Cardiac muscle cell (in vitro differentiated cells and primary cell): Measurements from ENCODE around the gene CXCL17. TPM values are rescaled to one million over a fixed set of nuclear protein-coding genes. Genes with fewer than 3 reads are reported as not detected.

ENCODE experiments used
- DNase-seq, 2 donors: peaks; one replicate each; pipeline versions ENCODE4 v3.0.0 to v3.0.0-alpha.2; 2010 to 2017; ENCODE audit warnings: low read depth in 1 of 2, low spot score in 1 of 2
- H3K27ac ChIP-seq: fragments of 200-600 bp; sonication (generic); 2 replicates; pipeline ENCODE4 v1.5.1; 2016
- H3K27me3 ChIP-seq: fragments of 200-600 bp; sonication (generic); 2 replicates; pipeline ENCODE4 v1.6.0; 2016; ENCODE audit warnings: control low read depth
- H3K36me3 ChIP-seq: fragments of 200-600 bp; sonication (generic); 2 replicates; pipeline ENCODE4 v1.5.1; 2016; ENCODE audit warnings: control low read depth
- H3K4me1 ChIP-seq: fragments of 200-600 bp; sonication (generic); 2 replicates; pipeline ENCODE4 v1.8.1; 2017; ENCODE audit warnings: low read depth, mild to moderate bottlenecking, mixed run types
- H3K4me3 ChIP-seq: fragments of 200-600 bp; sonication (generic); 2 replicates; pipeline ENCODE4 v1.5.1; 2016; ENCODE audit warnings: mild to moderate bottlenecking
- H3K9me3 ChIP-seq: fragments of 200-600 bp; sonication (generic); 2 replicates; pipeline ENCODE4 v1.5.1; 2017; ENCODE audit warnings: low read depth, mild to moderate bottlenecking, control low read depth
- polyA plus RNA-seq: library from polyadenylated mRNA; unstranded; fragments of >200 nt; fragmentation: Nextera tagmentation; extraction: Ambion mirVana; gene quantifications from 2 replicates; pipeline ENCODE4 v1.2.1, GENCODE V29; 2016
- total RNA-seq: library from RNA; depleted of rRNA; stranded (reverse); fragments of >200 nt; gene quantifications from 2 replicates; pipeline ENCODE4 v1.2.3, GENCODE V29; 2016
- TF ChIP-seq, protein P1 (sequence below): IDR thresholded peaks from 2 replicates; pipeline ENCODE4 v1.5.1; 2012; ENCODE audit warnings: low read depth, mild to moderate bottlenecking, low read length

The CXCL17 gene
- total and polyA plus RNA-seq, 2 experiments from 2014 or later: 1.1 TPM; not detected in 1

DNA sequence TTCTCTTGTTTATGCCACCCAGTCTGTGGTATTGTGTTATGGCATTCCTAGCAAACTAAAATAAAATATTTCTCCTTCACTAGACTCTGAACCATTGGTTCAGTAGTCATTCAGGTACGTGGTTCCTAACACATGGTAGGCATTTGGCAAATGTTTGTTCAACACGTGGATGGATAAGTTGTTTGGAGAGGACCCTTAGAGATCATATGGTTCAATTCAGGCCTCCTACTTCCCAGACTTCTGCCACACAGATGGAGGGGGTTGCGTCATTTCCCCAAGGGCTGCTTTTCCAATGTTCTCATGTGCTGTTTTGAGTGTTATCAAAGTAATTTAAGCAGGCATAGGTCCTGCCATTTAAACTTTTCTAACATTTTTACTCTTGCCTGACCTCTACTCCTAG, 6.7 kb downstream of the CXCL17 start:
- DNase-seq: peak in 1 of 2 donors; percentile 69
- H3K36me3 ChIP-seq: no peaks in the 10 kb centered on the region
- no peak overlapping the region for H3K4me3 ChIP-seq
- TF ChIP-seq, protein P1, sequence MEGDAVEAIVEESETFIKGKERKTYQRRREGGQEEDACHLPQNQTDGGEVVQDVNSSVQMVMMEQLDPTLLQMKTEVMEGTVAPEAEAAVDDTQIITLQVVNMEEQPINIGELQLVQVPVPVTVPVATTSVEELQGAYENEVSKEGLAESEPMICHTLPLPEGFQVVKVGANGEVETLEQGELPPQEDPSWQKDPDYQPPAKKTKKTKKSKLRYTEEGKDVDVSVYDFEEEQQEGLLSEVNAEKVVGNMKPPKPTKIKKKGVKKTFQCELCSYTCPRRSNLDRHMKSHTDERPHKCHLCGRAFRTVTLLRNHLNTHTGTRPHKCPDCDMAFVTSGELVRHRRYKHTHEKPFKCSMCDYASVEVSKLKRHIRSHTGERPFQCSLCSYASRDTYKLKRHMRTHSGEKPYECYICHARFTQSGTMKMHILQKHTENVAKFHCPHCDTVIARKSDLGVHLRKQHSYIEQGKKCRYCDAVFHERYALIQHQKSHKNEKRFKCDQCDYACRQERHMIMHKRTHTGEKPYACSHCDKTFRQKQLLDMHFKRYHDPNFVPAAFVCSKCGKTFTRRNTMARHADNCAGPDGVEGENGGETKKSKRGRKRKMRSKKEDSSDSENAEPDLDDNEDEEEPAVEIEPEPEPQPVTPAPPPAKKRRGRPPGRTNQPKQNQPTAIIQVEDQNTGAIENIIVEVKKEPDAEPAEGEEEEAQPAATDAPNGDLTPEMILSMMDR: no peak
- peaks cover 8% of the 10 kb centered on the region for H3K4me1 ChIP-seq
- no peaks in the 10 kb centered on the region for H3K9me3 ChIP-seq
- no peak overlapping the region for H3K27ac ChIP-seq
- H3K27me3 ChIP-seq: no peaks in the 10 kb centered on the region

DNA sequence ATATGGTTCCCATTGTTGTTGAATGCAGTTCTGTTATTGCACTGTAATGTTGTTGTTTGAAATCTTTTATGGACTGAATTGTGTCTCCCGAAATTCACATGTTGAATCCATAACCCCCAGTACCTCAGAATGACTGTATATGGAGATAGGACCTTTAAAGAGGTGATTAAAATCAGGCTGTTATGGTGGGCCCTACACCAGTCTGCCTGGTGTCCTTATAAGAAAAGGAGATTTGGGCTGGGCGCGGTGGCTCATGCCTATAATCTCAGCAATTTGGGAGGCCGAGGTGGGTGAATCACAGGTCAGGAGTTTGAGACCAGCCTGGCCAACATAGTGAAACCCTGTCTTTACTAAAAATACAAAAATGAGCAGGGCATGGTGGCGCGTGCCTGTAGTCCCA, 7.4 kb downstream of the CXCL17 start:
- no peak overlapping the region for H3K27ac ChIP-seq
- no peaks in the 10 kb centered on the region for H3K27me3 ChIP-seq
- TF ChIP-seq, protein P1: no peak
- DNase-seq: no peak
- no peaks in the 10 kb centered on the region for H3K36me3 ChIP-seq
- no peaks in the 10 kb centered on the region for H3K9me3 ChIP-seq
- H3K4me3 ChIP-seq: no peak overlapping the region
- H3K4me1 ChIP-seq: peaks cover 6% of the 10 kb centered on the region

DNA sequence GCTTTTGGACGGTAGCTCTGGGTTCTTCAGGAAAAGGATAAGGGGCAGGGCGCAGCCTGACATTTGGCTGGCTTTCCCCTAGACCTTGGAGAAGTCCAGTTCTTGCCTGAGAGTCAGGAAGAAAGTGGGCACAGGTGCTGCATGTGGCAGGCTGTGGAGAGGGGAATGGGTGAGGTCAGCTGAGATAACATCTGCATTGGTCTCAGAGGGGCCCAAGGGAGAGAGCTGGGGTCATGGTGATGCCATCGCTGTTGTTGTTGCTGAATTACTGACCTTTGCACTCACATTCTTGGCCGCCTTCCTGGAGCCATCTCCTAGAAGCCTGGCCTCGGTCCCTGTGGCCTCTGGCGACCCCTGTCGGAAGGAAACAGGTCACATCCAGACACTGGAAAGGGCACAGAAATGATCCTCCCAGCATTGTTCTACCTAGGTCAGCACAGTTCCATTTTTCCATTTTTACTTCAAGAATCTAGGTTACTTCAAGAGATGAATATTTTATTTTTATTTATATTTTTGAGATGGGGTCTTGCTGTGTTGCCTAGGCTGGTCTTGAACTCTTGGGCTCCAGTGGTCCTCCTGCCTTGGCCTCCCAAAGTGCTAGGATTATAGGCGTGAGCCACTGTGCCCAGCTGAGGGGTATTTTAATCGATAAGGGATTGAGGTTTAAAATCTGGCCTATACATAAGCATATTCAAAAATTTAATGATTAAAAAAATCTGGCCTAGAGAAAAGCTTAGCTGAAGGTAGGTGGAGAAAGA, 9.1 kb downstream of the CXCL17 start:
- no peaks in the 10 kb centered on the region for H3K9me3 ChIP-seq
- no peaks in the 10 kb centered on the region for H3K36me3 ChIP-seq
- H3K27me3 ChIP-seq: no peaks in the 10 kb centered on the region
- TF ChIP-seq, protein P1: peak; percentile 75
- DNase-seq: peak; percentile 80 to 83
- H3K4me1 ChIP-seq: peaks cover 6% of the 10 kb centered on the region
- H3K4me3 ChIP-seq: no peak overlapping the region
- H3K27ac ChIP-seq: peak overlapping the region; percentile 56

DNA sequence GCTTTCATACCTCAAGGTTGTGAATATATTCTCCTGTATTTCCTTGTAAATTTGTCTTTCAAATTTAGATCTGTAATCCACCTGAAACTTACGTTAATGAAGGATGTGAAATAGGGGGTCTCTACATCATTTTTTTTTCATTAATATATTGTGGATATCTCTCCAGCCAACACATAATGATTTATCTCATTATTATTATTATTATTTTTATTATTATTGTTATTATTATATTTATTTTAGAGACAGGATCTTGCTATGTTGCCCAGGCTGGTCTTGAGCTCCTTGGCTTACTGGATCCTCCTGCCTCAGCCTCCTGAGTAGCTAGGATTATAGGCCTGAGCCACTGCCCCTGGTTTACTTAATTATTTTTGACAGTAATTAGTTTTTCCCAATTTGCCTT, 11.3 kb downstream of the CXCL17 start:
- Histone ChIP-seq H3K27ac (no peak overlapping the region), H3K4me1 (peaks cover 6% of the 10 kb centered on the region), H3K9me3 (no peaks in the 10 kb centered on the region), H3K4me3 (no peak overlapping the region), H3K27me3 (no peaks in the 10 kb centered on the region), H3K36me3 (no peaks in the 10 kb centered on the region)
- DNase-seq: no peak
- TF ChIP-seq, protein P1: no peak

DNA sequence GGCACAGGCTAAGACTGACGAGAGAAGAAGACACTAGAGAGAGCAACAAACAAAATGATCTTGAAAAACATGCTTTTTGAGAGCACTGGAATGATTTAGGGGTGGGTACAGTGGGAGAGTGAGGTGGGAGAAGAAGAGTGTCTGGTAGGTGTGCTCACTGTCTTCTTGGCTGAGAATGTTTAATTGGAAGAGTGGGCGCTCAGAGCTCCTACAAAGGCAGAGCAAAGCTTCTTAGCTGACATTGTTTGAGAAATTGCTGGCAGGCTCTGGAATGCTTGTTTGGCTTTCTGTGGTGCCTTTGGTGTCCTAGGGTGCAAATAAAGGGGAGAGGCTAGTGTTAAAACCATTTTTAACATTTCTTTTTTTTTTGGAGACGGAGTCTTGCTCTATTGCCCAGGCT, 14.1 kb downstream of the CXCL17 start:
- H3K4me3 ChIP-seq: no peak overlapping the region
- TF ChIP-seq, protein P1: no peak
- H3K9me3 ChIP-seq: no peaks in the 10 kb centered on the region
- no peak for DNase-seq
- no peaks in the 10 kb centered on the region for H3K36me3 ChIP-seq
- H3K27me3 ChIP-seq: no peaks in the 10 kb centered on the region
- H3K4me1 ChIP-seq: peaks cover 14% of the 10 kb centered on the region
- H3K27ac ChIP-seq: no peak overlapping the region
